ENCODE results near the gene RACGAP1. TPM values are rescaled to one million over a fixed set of nuclear protein-coding genes. Genes with fewer than 3 reads are reported as not detected.

The RACGAP1 gene
- total and polyA plus RNA-seq, 2 of the 8 experiments (the other 6 are each of a cell fraction or from before 2014, with no cell fraction given): 18.0 to 66.3 TPM

DNA sequence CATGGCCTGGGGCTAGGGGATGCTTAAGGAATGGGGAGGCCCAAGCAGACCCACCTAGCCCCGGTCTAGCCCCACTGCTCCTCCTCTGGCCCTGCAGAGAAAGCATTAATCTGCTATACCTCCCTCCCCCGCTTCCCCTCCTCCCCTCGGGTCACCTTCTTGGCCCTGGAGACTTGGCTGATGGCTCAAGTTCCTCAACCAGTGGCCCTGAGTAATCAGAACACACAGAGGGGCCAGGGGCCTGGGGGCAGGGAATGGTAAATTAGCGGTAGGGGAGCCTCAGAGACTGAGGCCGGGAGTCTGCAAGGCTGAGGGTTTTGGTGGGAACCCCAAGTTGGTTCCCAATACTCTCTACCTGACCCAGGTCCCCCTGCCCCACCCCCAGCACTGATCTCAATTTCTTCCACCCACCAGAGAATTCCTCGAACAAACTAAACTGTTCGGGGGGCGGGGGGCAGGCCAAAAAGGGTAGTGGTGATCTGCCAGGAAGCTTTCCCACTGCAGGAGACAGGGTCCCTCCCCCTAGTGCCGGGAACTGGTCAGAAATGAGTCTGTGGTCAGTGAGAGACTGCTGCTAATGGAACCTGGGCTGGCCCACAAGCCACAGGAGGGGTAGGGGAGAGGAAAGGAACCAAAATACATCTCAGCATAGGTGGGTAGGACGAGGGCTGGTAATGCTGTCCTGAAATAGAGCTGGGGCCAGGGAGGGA is 47.1 kb upstream of the RACGAP1 start (continued):
- TF ChIP-seq RAD21 (IDR thresholded peaks at IDR 0.05 in 1 of 2, conservative IDR thresholded peaks at IDR 0.05 in 1 of 2; ENCODE audit: low read depth in 2 of 2, low read length in 2 of 2) (no peak), HDAC6 (IDR thresholded peaks at IDR 0.05; ENCODE audit: low read depth, low read length) (no peak), USF2 (IDR thresholded peaks at IDR 0.05; ENCODE audit: low read length) (no peak), SP2 (IDR thresholded peaks at IDR 0.05; ENCODE audit: low read length) (no peak), TCF12 (IDR thresholded peaks at IDR 0.05; ENCODE audit: low read depth, low read length) (no peak), HDAC2 (IDR thresholded peaks at IDR 0.05; ENCODE audit: borderline replicate concordance in 1 of 2, low read depth in 2 of 2, low read length in 2 of 2) (no peak), MAFK (IDR thresholded peaks at IDR 0.05; ENCODE audit: low read depth, low read length) (no peak), KDM5A (IDR thresholded peaks at IDR 0.05; ENCODE audit: low read length) (no peak)
